NB4 (cell line): Measurements from ENCODE around the gene CDC34.

Experiments used
- POLR2A ChIP-seq: IDR thresholded peaks from 2 replicates; pipeline ENCODE4 v1.6.1; 2011; ENCODE audit warnings: mild to moderate bottlenecking; ENCODE audit not compliant: insufficient read length; ENCODE audit errors: extremely low read depth
- TF ChIP-seq, protein P1 (sequence below): IDR thresholded peaks from one replicate; pipeline ENCODE4 v1.5.1; 2012; ENCODE audit warnings: low read depth, low read length

GRCh38 chr19:567296-567900 is 35.8 kb downstream of the CDC34 start:
- TF ChIP-seq, protein P1, sequence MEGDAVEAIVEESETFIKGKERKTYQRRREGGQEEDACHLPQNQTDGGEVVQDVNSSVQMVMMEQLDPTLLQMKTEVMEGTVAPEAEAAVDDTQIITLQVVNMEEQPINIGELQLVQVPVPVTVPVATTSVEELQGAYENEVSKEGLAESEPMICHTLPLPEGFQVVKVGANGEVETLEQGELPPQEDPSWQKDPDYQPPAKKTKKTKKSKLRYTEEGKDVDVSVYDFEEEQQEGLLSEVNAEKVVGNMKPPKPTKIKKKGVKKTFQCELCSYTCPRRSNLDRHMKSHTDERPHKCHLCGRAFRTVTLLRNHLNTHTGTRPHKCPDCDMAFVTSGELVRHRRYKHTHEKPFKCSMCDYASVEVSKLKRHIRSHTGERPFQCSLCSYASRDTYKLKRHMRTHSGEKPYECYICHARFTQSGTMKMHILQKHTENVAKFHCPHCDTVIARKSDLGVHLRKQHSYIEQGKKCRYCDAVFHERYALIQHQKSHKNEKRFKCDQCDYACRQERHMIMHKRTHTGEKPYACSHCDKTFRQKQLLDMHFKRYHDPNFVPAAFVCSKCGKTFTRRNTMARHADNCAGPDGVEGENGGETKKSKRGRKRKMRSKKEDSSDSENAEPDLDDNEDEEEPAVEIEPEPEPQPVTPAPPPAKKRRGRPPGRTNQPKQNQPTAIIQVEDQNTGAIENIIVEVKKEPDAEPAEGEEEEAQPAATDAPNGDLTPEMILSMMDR = no peak
- TF ChIP-seq POLR2A = no peak
